Ramos (cell line): ENCODE data around the gene PACSIN1.

Experiments used
- in situ Hi-C: fragments of 300-500 bp; cut with MboI; formaldehyde crosslinking; loops from one replicate; pipeline ENCODE4 v1.14.3; 2022; ENCODE audit warnings: low sequenced_read_pairs; ENCODE audit not compliant: unreplicated experiment

Gene PACSIN1

DNA sequence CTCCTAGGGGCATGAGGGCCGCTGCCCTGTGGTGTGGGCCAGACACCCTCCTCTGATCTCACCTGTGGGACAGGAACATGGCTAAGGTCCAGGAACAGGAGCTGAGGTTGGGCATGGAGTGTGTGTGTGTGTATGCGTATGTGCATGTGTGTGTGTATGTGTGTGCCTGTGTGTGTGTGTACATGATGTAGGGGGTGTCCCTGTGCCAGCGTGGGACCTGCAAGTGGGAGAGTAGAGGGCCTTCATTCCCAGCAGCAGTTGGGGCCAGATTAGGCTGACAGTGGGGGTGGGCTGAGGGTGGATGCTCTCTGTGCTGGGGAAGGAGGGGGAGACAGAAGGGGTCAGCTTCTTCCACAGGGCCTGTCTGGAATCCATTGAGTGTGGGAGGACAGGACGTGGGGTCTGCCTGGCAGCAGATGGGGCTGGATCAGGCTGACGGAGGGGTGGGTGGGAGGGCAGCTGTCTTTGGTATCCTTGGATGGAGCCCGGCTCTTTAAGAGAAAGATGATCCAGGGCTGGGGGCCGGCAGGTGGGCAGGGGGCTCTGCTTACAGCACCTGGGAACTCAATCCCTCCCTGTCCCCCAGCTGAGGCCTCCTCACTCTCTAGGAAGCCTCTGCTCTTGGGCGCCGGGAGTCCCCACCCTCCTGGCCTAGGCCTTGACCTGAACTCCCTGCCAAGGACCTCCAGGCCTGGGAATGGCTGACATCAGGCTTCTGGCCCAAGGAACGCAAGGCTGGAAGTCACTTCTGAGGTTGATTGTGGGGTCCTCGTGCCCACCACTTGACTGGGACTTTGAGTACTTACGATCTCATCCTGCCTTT, 46.2 kb downstream of the PACSIN1 start:
- in situ Hi-C loops, result no loop called here

DNA sequence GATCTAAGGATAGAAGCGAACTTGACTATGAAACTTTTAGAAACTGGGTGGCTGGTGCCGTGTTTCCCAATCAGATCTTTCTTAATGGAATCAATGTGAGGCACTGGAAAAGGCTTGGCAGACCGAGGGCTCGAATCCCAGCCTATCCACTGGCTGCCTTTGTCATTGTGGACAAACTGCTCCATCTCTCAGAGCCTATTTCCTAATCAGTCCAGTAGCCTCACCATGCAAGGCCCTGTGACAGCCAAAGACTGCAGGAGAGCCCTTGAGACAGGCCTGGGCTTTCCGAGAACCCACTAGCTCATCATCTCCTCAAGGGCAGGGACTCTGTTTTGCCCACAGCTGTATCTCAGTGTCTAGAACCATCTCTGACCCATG, 46.9 kb downstream of the PACSIN1 start:
- in situ Hi-C loops, result no loop called here

DNA sequence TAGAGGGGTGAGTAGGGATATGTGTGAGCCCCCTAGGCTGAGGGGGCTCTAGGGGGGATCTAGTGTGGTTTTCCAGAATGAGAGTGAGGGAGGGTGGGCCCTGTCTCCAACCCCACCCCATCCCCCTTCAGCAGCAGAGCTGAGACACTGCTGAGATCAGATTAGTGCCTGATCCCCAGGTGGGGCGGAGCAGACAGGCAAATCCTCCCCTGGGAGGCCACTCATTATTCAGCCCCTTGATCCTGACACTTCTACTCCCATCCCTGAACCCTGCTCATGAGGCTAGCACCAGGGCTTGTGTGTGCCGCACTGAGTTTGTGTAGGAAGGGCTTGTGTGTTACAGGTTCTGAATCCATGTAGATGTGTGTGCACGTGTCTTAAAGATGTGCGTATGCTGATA, 47.8 kb downstream of the PACSIN1 start:
- in situ Hi-C loops, result no loop called here

DNA sequence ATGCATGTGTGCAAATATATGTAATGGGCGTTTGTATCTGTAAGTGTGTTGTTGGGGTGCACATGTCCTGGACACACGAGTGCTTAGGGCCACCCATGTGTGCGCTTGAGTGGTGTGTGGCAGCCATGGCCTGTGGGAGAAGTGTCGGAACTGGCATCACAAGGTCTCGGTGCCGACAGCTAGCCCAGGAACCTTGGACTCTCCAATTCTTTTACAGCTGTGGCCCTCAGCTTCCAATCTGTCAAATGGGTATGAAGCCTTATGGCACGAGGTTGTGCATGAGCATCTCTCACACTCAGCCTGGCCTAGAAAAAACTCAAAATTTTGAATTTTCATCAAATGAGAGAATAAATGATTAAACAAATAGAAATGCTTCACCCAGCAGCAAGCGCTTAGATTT, 48.2 kb downstream of the PACSIN1 start:
- in situ Hi-C loops, result no loop called here

DNA sequence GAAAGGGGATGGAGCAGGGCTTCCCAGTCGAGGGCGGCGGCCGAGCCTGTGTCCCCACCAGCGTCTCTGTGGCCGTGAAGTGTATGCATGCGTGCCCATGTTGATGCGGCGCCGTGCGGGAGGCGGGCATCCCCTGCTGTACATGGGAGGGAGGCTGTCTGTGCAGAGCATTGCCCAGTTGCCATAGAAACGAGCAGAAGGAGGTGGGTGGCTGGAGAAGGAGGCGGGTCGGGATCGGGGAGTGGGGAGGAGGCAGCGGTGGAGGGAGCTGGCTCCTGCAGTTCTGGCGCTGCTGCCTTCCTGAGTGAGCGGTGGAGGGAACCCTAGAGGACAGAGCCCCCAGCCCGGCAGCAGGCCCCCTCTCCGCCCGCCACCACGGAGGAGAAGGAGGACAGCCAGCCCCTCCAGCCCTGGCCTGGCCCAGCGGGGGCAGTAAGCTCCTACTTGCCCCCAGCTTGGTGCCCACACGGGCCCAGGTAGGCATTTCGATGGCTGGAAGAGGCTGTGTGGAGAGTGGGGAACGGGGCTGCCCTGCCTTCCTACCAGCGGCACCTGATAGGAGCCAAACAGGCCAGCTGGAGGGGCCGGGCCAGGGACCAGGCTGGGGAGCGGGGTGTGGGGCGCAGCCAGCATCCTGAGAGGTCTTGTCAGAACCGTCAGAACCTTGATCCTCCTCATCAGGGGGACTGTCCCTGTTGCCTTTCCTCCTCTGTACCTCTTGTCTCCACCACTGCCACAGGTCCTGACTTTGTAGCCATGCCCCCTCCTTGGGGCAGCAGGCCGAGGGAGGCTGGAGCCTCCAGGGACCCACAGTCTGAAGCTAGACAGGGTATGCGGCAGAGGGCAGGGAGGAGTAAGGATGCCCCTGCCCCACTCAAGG, 49.0 kb downstream of the PACSIN1 start:
- in situ Hi-C loops, result no loop called here

DNA sequence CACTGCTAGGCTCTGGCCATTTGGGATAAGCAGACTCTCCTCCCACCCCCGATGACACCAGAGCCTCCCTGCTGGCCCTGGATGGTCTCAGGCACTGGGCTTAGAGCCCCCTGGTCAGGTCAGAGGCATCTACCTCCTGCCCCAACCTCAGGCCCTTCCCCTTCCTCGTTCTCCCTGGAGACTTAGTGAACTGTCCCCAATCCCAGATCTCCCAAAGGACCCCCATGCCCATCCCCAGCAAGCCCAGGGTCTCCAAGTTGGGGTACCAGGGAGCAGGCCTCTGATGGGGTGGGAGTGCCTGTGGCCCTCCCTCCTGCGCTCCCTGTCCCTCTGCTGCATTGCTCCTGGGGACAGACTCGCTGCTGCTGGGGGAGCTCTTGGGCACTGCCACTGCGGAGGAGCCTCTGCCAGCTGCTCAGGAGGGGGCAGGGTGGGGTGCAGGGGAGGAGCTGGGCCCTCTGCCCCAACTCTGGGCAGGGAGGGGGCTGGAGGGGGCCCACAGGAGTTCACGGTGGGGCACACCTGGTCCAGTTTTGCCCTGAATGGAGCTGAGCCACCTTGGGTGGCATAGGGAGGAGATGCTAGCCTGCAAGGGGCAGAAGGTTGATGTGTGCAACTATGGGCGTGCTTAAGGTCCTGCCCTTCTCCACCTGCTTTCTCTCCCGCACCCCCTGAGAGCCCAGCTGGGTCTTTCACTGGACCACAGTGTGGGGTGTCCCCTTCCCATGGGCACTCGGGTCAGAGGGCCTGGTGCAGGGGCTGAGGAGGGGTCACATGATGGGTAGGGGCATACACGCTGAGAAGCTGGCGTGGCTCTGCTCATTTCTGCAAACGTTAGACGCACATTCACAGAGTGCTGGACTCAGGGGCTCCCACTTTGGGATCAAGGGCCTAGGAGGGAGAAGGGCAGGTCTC, 49.9 kb downstream of the PACSIN1 start:
- in situ Hi-C loops, result no loop called here

DNA sequence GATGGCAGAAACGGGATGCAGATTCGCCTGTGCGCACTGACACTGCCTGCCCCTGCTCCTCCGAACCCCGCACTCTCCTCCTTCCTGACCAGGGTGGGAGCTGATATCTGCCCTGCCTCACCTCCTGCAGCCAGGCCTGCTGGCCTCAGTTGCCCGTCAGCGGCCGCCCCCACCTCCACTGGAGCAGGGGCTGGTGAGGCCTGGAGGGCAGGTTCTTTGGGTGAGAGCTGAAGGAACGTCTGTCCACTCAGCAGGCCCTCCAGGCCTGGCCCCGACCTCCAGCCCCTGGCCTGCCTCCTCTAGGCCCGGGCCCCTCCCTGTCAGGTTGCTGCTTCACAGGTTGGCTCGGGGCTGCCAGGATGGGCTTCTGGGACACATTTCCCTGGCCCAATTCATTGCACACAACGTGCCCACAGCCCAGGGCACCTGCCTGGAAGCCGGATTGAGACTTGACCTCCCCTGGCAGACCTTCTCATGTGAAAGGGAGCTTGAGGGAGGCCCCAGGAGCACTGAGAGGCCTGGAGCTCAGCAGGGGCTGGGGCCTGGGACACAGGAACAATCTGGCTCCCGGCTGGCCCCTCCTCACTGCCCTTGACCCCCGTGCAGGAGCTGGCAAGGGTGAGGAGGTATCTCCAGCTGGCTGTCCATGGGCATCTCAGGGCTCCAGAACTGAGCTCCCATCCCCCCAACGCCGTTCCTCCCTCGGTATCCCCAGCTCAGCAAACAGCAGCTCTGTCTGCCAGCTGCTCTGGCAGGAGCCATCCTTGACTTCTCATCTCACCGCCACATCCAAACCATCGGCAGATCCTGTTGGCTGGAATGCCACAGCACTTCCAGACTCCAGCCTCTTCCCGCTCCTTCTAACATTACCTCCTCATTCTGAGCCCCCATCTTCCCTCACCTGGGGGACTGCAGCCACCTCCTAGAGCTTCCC, 50.8 kb downstream of the PACSIN1 start:
- in situ Hi-C loops, result no loop called here

DNA sequence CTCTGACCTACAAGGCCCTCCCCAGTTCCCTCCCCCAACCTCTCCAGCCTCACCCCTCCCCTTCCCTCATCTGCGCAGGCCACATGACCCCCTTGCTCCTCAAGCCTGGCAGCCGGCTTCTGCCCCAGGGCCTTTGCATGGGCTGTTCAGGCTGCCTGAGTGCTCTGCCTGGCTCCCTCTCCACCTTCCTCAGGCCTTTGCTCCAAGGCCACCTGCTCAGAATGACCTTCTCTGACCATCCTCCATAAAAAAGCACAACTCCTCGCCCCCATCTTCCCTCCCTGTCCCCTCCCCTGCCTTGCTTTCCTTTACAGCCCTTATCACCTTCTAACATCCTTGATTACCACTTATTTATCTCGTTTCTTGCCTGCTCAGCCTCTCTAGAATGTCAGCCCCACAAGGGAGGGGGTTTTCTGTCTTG, 51.6 kb downstream of the PACSIN1 start:
- in situ Hi-C loops, result no loop called here

DNA sequence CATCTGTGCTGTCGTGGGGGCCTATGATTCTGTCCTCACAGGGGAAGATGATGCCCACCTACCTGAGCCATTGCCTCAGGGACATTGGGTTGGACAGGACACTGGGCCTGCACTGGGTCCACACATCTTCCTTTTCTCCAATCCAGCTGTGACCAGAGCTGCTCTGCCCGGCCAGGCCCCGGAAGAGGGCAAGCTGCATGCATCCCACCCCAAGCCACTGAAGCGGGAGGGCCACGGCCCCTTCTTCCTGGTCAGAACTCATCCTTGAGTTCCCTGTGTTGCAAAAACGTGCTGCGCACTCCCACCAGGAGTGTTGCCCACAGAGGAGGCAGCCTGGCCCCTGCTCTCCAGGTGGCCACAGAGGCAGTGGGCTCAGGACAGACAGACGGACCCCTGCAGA, 52.1 kb downstream of the PACSIN1 start:
- in situ Hi-C loops, result no loop called here

DNA sequence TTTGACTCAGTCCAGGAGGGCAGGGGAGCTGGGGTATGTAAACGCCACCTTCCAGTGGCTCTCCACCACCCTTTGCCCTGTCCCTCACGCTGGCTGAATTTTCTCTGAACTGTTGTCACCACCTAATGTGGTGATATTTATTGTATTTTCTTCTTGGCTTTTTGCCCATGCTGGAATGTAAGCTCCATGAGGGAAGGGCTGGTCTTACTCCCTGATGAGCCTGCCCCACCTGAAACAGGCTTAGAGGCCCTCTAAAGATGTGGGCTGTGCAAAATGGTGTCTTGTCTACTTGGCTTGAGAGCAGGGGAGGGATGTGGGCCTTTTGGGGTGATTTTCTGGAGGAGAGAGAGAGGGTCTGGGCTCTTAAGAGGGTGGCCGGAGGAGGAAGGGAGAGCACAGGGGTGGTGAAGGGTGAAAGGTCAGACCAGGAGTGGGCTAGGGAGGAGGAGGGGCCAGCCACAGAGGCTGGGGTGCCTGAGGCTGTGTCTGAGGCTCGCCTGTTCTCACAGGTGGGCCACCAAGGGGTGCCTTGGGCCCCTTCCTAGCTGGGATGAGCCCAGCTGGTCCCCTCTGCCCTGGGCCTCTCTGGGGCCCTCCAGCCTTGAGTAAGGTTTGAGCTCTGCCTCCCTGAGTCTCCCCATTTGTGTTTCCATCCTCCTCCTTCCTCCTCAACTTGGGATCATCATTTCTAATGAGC, 52.9 kb downstream of the PACSIN1 start:
- in situ Hi-C loops, result no loop called here

DNA sequence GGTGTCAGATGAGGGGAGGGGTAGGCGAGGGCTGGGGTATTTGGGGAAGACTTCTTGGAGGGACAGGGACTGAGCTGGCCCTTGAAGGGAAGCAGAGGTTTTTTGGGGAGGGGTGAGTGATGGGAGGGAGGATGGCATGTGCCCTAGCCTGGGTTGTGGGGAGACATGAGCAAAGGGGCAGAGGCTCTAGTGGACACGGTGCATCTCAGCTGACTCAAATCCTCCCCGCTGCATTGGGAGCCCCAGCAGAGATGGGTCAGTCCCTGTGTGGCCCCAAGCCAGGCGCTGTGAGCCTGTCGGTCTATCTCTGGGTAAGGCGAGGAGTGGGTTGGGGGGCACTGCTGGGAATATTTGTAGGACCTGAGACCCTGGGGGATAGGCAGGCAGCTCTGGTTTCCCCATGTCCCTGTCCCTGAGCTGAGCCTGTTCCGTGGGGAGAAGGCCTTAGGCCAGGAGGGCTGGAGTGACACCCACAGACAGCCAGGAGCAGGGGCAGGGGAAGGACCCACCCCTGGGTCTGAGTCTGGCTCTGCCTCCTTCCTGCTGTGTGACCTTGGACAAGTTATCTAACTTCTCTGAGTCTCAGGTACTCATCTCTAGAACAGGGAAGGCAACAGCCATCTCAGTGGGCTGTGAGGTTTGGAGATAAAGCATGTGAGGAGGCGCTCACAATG, 54.2 kb downstream of the PACSIN1 start:
- in situ Hi-C loops, result no loop called here

DNA sequence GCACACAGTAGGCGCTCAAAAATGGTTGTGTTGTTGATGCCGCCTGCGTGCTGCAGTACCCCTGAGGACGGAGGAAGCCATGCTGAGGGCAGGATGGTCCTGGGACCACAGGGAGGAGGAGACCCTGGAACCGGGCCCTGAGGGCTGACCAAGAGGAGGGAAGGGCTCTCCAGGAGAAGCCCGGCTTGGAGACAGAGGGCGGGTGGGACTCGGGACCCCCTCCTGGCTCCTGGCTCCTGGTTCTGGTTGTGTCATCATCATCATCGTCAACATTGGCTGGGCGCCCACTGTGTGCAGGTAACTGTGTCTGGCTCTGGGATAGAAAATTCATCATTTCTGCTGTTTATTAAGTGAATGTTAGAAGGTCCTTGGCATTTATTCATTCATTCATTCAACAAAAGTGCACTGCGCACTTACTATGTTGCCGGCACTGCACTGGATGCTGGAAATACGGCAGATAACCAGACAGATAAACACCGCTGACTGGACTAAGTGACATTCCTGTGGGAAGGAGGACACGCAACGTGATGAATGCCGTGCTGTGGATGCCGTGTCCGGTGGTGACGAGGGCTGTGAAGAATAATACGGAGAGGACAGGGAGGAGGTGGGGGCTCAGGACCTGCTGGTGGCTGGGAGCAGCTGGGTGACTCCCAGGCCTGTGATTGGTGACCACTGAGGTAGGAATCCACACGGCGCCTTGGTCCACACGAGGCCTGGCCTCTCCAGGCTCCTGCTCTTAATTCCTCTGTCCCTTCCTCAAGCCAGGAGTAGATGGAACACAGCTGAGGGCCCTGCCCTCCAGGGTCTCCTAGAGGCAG, 55.0 kb downstream of the PACSIN1 start:
- in situ Hi-C loops, result no loop called here

DNA sequence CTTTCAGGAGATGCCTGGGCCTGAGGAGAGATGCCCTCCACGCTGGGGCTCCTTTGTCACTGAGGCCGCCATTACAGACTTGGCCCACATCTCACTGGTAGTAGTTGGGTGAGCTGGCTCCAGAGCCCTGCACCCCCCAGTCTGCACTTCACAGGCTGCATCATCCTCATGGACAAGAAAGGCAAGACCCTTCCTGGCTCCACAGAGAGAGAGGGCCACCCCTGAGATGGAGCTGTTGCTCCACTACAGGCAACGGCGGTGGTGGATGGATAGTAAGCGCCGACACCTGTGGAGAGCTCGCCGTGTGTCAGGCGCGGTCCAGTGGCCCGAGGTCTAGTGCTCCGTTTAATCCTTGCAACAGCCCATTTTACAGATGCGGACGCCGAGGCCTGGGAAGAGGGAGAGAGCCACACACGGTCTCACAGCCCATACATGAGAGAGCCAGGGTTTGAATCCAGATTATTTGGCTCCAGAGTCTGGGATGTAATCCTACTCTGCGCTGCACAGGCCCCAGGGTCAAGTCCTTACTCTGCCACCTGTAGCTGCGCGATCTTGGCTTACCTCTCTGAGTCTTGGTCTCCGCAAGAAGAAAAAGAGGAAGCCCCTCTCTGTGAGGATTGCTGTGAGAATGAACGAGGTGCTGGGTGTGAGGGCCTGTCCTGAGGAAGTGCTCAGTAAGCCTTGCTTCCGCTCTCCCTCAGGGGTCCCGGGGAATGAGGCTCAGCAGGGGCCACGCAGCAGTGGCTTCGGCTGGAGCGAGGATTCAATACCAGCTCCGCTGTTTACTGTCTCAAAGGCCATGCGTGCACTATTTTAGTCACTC, 55.8 kb downstream of the PACSIN1 start:
- in situ Hi-C loops, result no loop called here

DNA sequence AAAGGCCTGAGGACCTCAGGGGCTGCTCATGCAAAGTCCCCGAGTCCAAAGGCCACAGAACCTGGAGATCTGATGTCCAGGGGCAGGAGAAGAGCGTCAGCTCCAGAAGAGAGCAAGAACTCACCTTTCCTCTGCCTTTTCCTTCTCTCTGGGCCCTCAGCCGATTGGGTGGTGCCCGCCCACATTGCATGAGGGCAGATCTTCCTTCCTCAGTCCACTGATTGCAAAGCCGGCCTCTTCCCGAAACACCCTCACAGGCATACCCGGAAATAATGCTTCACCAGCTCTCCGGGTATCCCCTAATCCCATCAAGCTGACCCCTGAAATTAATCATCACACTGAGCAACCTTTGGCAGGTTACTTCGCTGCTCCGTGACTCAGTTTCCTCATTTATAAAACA, 56.9 kb downstream of the PACSIN1 start:
- in situ Hi-C loops, result no loop called here

DNA sequence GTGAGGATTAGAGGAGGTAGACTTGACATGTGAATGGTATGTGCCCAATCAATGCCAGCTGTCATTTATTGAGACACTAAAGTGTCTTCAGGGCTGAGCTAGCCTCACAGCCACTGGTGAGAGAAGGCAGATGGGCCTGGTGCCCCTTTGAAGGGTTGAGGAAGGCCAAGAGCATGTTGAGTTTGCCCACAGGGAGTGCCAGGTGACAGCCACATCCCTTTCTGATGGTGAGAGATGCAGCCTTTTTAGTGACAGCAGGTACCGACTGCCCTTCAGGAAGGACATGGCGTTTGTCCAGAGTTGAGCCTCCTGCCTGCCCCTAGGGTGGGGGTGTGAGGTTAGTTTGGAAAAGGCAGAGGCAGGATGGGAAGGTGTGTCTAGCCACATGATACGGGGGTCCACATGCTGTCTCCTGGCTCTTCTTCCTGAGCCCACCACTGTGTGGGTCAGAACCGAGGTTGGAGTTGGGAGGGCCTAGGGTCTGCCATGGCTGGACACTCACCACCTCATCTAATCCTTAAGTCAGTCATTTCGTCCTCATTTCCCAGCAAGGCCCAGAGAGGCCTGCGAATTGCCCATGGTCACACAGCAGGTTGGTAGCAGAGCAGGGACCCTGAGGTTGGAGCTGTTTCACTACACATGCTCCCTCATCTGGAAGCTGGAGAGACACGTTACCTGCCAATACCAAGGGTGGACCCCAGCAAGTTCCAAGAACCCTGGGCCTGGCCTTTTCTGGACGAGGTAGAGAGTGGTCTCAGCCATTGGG, 57.7 kb downstream of the PACSIN1 start:
- in situ Hi-C loops, result no loop called here

DNA sequence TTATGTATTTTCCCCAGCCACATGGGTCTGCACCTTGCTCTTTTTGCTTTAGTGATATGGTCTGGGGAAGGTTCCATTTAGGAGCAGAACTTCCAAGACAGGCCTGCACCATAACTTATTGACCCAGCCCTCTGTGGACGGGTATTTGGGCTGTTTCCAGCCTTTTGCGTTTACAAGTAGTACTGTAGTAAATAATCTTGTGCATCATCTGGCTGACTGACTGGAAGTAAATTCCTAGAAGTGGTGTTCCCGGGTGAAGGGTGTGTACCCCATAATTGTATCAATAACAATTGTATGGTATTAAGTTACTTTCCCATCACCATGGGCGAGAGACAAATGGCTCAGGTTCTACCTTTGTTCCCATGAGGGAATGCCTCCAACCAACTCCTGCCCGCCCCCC, 58.6 kb downstream of the PACSIN1 start:
- in situ Hi-C loops, result no loop called here
